ENCODE results near the gene FGB. TPM values are rescaled to one million over a fixed set of nuclear protein-coding genes. Genes with fewer than 3 reads are reported as not detected.

FGB gene
- total and polyA plus RNA-seq, 2 of the 13 experiments (the other 11 are each of a cell fraction or from before 2014, with no cell fraction given), result 226 to 784 TPM

DNA sequence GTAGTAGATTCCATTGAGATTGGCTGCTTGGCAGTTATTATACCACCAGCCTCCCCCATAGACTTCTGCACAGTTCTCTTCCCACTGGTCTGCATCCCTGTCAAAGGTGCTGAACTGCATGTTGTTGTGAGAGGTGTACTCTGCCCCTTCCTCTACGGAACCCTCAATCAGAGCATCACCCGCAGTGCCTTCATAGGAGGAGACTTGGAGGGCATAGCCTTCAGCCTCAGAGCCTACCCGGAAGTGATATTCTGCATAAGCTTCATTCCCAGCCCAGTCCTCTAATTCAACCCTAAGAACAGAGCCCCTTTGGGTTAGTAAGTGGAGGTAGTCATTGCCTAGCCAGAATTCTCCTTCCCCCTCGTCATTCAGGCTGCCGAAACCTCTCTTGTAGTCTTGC is 21.4 kb downstream of the FGB start:
- ATAC-seq, result peak; percentile 68
- CTCF ChIA-PET (ENCODE audit: low intra/inter-chr PET ratio, low total read pairs), result interaction anchor here (0.6 kb wide), 1 partner anchor 23 kb away, joined by 3 read pairs; no protein-coding TSS in a partner anchor
- TF ChIP-seq ZFP62 (CRISPR knock-in tag; IDR thresholded peaks at IDR 0.05) (no peak), ZNF225 (CRISPR knock-in tag; IDR thresholded peaks at IDR 0.05) (no peak), NFKB2 (CRISPR knock-in tag; IDR thresholded peaks at IDR 0.05; ENCODE audit: borderline replicate concordance) (no peak), ZNF7 (CRISPR knock-in tag; IDR thresholded peaks at IDR 0.05) (no peak), RBM22 (optimal IDR thresholded peaks at IDR 0.05; ENCODE audit: low read length) (peak; percentile 91), ZNF280D (CRISPR knock-in tag; IDR thresholded peaks at IDR 0.05) (no peak), ZSCAN12 (CRISPR knock-in tag; IDR thresholded peaks at IDR 0.05) (no peak), NR3C1 (CRISPR knock-in tag; IDR thresholded peaks at IDR 0.05) (no peak), AHDC1 (CRISPR knock-in tag; IDR thresholded peaks at IDR 0.05; ENCODE audit: borderline replicate concordance) (no peak), ZNF44 (CRISPR knock-in tag; IDR thresholded peaks at IDR 0.05) (no peak), NONO (IDR thresholded peaks at IDR 0.05) (no peak), NONO (CRISPR knock-in tag; conservative IDR thresholded peaks at IDR 0.05) (0 out of 2 replicates have a peak, but pooled peaks have one; percentile 24), SSRP1 (CRISPR knock-in tag; IDR thresholded peaks at IDR 0.05) (0 out of 2 replicates have a peak, but pooled peaks have one; percentile 81), BORCS8-MEF2B (CRISPR knock-in tag; IDR thresholded peaks at IDR 0.05) (peak; percentile 84), AKAP8 (CRISPR knock-in tag; IDR thresholded peaks at IDR 0.05) (no peak), ZNF678 (CRISPR knock-in tag; IDR thresholded peaks at IDR 0.05) (no peak), ZNF781 (CRISPR knock-in tag; IDR thresholded peaks at IDR 0.05; ENCODE audit: borderline replicate concordance, not compliant biosample characterization) (peak; percentile 30), TOPORS (CRISPR knock-in tag; IDR thresholded peaks at IDR 0.05) (peak; percentile 48; the same call in 1 of the 2 replicates), U2AF2 (IDR thresholded peaks at IDR 0.05; ENCODE audit: low read depth, low read length) (no peak)

More for the DNA sequence above, 21.4 kb downstream of the FGB start:
- no peak for FAIRE-seq
- Histone ChIP-seq H3K4me3 (replicated peaks in 1 of 3; ENCODE audit: insufficient read depth in 1 of 3, low read depth in 2 of 3, low read length in 3 of 3) (no peak overlapping the region), H3K4me1 (ENCODE audit: insufficient read depth, low read length) (peaks cover 54% of the 10 kb centered on the region), H2AFZ (ENCODE audit: low read length) (no peak overlapping the region), H3K9me3 (ENCODE audit: low read length) (no peaks in the 10 kb centered on the region), H3K27ac (ENCODE audit: extremely low read length, insufficient read depth, low read length) (peak overlapping the region; percentile 17), H3K27me3 (ENCODE audit: control insufficient read depth in 1 of 2, insufficient read depth in 2 of 2, low read length in 2 of 2) (no peaks in the 10 kb centered on the region), H3K36me3 (replicated peaks in 1 of 2; ENCODE audit: control insufficient read depth in 1 of 2, insufficient read depth in 2 of 2, low read length in 2 of 2) (peaks cover 3 to 26% of the 10 kb centered on the region in 2 experiments), H4K20me1 (ENCODE audit: insufficient read depth, low read length) (no peaks in the 10 kb centered on the region), H3K9ac (ENCODE audit: insufficient read depth, low read depth, low read length) (no peak overlapping the region), H3K79me2 (ENCODE audit: insufficient read depth, low read length) (peaks cover 13% of the 10 kb centered on the region), H3K4me2 (ENCODE audit: low read depth, low read length) (peak overlapping the region; percentile 9; the same call in 1 of the 2 replicates)
- no peak for DNase-seq (ENCODE audit: low spot score)
- no TSS peak for BruUV-seq (replicated peaks)
- intact Hi-C loops (cut with micrococcal nuclease; ENCODE audit: unreplicated experiment), result no loop called here
- 89% methylated on average over 4 of the region's 5 CpGs for WGBS (ENCODE audit: low lambda C conversion rate)
- POLR2A ChIA-PET, result interaction anchor here (1.1 to 16.0 kb wide), 6 partner anchors 10 to 35 kb away, joined by 3 to 468 read pairs (median 24); partner anchors contain the start of gene FGG
- in situ Hi-C loops (cut with HindIII; ENCODE audit: extremely low pct_ligation_motif_present, low pct_unique_long_range_greater_than_20kb), result no loop called here
